GM12892 (cell line): ENCODE measurements around the gene RAB14.

ENCODE experiments used
- POLR2A ChIP-seq: IDR thresholded peaks from 2 replicates; pipeline ENCODE4 v1.6.1; 2011; ENCODE audit warnings: low read depth, low read length, control low read depth
- TAF1 ChIP-seq: IDR thresholded peaks from 2 replicates; pipeline ENCODE4 v1.6.1; 2011; ENCODE audit warnings: low read depth, mild to moderate bottlenecking, control low read depth, low read length, borderline replicate concordance

GRCh38 chr9:121172726-121173487, 28.8 kb downstream of the RAB14 start:
- TF ChIP-seq TAF1, result no peak
- no peak for TF ChIP-seq POLR2A
